Epithelial cell of proximal tubule (primary cell): ENCODE data around the gene GPC3. TPM values are rescaled to one million over a fixed set of nuclear protein-coding genes. Genes with fewer than 3 reads are reported as not detected.

Source experiments
- DNase-seq: peaks from one replicate; pipeline ENCODE4 v3.0.0-alpha.2; 2011; ENCODE audit warnings: low read depth
- H3K4me3 ChIP-seq: 2 replicates; pipeline ENCODE4 v1.5.1; 2011; ENCODE audit warnings: low read depth, mild to moderate bottlenecking, low read length
- CTCF ChIP-seq: conservative IDR thresholded peaks from 2 replicates; pipeline ENCODE4 v1.5.1; 2012; ENCODE audit warnings: low read depth, mild to moderate bottlenecking, low read length
- total RNA-seq: library from RNA; depleted of rRNA; stranded (reverse); fragments of >200 nt; gene quantifications from 2 replicates; pipeline ENCODE4 v1.2.3, GENCODE V29; 2015

Gene GPC3
- total RNA-seq, 1 donor from 2014 or later = 3.3 TPM

- no peak overlapping the region for H3K4me3 ChIP-seq
- no peak for DNase-seq
- no peak for TF ChIP-seq CTCF
Observed at GRCh38 chrX:133852401-133852800, 133.0 kb downstream of the GPC3 start.

- no peak for TF ChIP-seq CTCF
- DNase-seq = no peak
- no peak overlapping the region for H3K4me3 ChIP-seq
Observed at GRCh38 chrX:133850399-133850798, 135.0 kb downstream of the GPC3 start.

- no peak for DNase-seq
- no peak overlapping the region for H3K4me3 ChIP-seq
- TF ChIP-seq CTCF = no peak
Observed at GRCh38 chrX:133849676-133850075, 135.7 kb downstream of the GPC3 start.

GRCh38 chrX:133847340-133847994, 137.9 kb downstream of the GPC3 start:
- DNase-seq = no peak
- no peak for TF ChIP-seq CTCF
- H3K4me3 ChIP-seq = no peak overlapping the region

- no peak for TF ChIP-seq CTCF
- no peak overlapping the region for H3K4me3 ChIP-seq
- DNase-seq = no peak
Observed at GRCh38 chrX:133846311-133846710, 139.1 kb downstream of the GPC3 start.

GRCh38 chrX:133840415-133840814, 145.0 kb downstream of the GPC3 start:
- no peak overlapping the region for H3K4me3 ChIP-seq
- DNase-seq = no peak
- TF ChIP-seq CTCF = no peak
